ENCODE data around the gene NCOA3.

Gene NCOA3

GRCh38 chr20:47605673-47606413 lies 104.2 kb downstream of the NCOA3 start:
- no peak for DNase-seq

- DNase-seq: no peak
These were observed 104.8 kb downstream of the NCOA3 start for GRCh38 chr20:47606414-47606982.

DNA sequence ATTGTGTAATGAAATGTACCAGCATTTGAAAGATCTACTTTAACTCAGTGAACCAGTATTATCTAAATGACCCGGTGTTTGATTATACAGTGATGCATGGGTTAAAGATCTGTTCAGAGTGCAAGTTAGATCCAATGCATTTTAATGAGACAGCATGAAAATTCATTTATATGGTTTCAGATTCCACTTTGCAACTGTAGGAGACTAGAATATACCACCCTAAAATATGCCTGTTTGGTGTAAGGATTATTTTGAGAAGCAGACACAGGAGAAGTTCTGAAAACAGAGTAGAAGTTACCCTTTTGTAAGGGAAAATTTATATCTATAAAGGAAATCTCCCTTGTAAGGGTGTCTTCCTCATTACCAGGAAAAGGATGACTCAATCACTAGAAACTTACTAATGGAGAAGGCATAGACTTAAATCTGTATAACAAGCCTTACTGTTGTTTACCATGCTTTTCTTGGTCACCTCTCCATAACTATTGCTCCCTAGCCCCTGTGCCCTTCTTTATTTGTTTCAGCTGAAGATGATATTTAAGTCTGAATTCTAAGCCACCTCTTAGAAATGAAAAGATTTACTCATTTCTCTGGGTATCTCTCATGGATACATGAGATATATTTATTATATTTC lies 105.4 kb downstream of the NCOA3 start:
- no peak for DNase-seq

DNA sequence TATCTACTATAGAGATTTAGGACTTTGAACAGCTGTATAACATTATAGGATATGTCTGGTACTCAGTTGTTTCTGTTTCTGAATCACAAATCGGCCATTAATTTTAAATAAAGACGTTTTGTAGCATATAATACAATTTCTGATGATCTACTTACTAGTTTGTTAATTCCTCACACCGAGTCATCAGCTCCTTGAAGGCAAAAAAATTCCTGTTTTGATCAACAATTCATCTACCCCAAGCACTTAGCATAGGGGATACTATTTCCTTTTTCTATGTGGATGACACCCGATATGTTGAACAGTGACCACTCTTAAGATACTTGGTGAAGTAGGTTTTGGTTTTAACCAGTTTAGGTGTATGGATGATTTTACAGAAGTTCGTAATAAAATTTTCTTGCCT lies 107.3 kb downstream of the NCOA3 start:
- no peak for DNase-seq

GRCh38 chr20:47610247-47610944 lies 108.7 kb downstream of the NCOA3 start:
- DNase-seq: no peak

GRCh38 chr20:47610945-47611250 lies 109.2 kb downstream of the NCOA3 start:
- no peak for DNase-seq

DNA sequence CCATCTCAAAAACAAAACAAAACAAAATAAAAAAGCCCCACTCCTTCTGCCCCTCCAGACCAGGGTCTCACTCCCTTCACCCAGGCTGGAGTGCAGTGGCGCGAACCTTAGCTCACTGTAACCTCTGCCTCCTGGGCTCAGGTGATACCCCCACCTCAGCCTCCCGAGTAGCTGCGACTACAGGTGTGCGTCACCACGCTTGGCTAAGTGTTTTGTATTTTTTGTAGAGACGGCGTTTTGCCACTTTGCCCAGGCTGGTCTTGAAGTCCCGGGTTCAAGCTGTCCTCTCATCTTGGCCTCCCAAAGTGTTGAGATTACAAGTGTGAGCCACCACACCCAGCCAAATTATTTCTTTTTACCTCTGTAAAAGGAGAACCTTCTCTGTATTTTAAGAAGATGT lies 110.1 kb downstream of the NCOA3 start:
- no peak for DNase-seq

- DNase-seq: no peak
These were observed 111.0 kb downstream of the NCOA3 start for GRCh38 chr20:47612670-47613069.

- DNase-seq: no peak
These were observed 113.1 kb downstream of the NCOA3 start for GRCh38 chr20:47614703-47615309.

DNA sequence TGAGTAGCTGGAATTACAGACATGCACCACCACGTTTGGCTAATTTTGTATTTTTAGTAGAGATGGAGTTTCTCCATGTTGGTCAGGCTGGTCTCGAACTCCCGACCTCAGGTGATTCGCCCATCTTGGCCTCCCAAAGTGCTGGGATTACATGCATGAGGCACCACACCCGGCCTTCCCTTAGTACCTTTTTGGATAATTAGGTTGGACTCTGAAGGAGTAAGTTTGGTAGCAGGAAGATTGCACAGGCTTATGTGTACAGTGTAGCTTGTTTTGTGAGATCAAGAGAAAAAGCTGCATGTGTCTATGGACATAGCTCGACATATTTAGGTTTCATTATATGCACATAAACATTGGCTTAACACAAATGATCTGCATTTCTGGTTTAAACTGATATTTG lies 116.8 kb downstream of the NCOA3 start:
- no peak for DNase-seq

DNA sequence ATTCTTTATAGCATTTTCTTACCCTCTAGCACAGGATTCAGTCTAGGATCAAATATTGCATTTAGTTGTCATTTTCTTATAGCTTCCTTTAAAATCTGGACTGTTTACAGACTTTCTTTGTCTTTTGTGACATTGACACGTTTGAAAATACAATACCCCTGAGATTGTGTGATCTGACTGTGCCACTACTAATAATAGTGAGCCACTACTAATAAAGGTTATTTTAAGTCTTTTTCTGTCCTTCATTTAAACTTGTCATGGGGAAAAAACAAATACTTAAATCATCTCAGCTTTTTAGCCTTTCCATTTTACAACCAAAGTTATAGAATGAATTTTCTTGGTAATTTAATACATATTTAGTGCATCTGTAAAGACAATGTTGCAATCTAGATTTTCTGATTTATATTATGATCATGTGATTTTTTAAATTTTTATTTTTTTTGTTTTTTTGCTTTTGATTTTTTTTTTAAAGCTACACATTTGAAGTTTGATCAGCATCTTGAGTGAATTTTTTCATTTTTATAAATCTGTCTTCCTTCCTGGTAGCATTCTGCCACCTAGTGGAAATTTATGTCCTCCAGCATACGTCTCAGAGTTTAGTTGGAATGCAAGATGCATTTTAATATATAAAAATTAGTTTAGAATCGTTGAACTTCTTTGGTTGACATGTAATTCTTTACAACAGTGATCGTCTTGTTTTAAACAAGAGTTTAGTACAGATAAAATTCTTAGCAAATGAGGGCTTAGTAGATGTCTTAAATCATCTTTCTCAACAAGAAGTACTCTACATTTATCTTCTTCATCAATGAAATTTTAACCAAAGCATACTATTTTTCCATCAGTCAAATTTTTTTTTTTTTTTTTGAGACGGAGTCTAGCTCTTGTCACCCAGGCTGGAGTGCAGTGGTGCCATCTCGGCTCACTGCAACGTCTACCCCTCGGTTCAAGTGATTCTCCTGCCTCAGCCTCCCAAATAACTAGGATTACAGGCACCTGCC lies 119.4 kb downstream of the NCOA3 start:
- DNase-seq: peak; percentile 36

- no peak for DNase-seq
These were observed 120.5 kb downstream of the NCOA3 start for GRCh38 chr20:47622118-47622665.

DNA sequence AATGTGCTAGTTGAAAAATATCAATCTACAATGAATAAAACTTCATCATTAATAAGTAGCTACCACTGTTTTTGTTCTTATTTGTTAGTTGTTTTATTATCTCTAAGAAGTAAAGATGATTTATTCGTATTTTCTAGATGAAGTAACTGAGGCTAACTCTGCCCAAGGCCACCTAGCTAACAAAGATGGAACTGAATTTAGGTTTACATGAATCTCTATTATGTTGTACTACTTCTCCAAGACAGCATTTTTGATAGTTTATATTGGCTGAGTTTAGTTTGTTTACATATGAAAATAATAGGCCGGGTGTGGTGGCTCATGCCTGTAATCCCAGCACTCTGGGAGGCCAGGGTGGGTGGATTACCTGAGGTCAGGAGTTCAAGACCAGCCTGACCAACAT lies 121.5 kb downstream of the NCOA3 start:
- no peak for DNase-seq

GRCh38 chr20:47627540-47627939 lies 125.9 kb downstream of the NCOA3 start:
- no peak for DNase-seq

GRCh38 chr20:47629907-47630306 lies 128.2 kb downstream of the NCOA3 start:
- no peak for DNase-seq

- DNase-seq: no peak
These were observed 129.4 kb downstream of the NCOA3 start for GRCh38 chr20:47631078-47631477.

GRCh38 chr20:47635256-47635655 lies 133.6 kb downstream of the NCOA3 start:
- no peak for DNase-seq

DNA sequence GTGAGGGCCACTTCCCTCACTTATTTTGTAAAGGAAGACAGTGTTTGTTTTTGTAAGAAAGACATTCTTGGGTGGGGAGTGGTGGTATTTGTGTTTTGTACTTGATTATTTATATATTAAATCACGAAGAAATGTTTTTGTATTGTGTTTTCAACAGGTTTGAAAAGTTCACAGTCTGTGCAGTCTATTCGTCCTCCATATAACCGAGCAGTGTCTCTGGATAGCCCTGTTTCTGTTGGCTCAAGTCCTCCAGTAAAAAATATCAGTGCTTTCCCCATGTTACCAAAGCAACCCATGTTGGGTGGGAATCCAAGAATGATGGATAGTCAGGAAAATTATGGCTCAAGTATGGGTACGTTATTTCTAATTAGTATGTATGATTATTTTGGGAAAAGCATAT lies 137.2 kb downstream of the NCOA3 start:
- no peak for DNase-seq

DNA sequence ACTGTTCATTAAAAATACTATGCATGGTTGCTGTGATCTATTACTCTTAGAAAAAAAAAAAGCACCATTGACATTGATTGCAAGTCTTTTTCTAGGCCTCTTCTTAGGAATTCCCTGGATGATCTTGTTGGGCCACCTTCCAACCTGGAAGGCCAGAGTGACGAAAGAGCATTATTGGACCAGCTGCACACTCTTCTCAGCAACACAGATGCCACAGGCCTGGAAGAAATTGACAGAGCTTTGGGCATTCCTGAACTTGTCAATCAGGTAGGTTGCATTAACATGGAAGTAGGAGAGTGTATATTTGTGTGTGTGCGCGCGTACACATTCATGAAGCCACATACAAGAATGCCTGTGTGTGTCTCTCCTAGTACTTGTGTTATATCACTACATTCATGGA lies 140.4 kb downstream of the NCOA3 start:
- no peak for DNase-seq

GRCh38 chr20:47642624-47643023 lies 140.9 kb downstream of the NCOA3 start:
- no peak for DNase-seq

- DNase-seq: no peak
These were observed 143.9 kb downstream of the NCOA3 start for GRCh38 chr20:47645632-47646031.

DNA sequence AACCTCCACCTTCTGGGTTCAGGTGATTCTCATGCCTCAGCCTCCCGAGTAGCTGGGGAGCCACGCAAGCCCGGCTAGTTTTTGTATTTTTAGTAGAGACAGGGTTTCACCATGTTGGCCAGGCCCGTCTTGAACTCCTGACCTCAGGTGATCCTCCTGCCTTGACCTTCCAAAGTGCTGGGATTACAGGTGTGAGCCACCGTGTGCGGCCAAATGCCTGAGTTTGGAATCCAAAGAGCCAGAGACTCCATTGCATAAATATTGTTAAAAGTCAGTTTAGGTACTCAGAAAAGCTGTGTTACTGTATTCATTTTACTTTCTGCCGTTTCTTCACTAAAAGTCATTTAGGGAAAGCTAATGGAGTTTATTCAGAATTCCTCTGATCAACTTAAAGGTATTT lies 146.3 kb downstream of the NCOA3 start:
- DNase-seq: no peak
